Spinal cord (tissue), 10 donors: Measurements from ENCODE around the gene SLC16A5. TPM values are rescaled to one million over a fixed set of nuclear protein-coding genes. Genes with fewer than 3 reads are reported as not detected.
A peak's percentile ranks its signal among the peaks of the same experiment; 100 is the strongest.

Experiments
- DNase-seq, 6 donors: peaks; one replicate each; pipeline versions ENCODE4 v3.0.0 to v3.0.0-alpha.2; 2013 to 2015; ENCODE audit warnings: low spot score in 6 of 6, low read depth in 4 of 6
- H3K27ac ChIP-seq: one replicate; pipeline ENCODE4 v1.5.1; 2013; ENCODE audit warnings: low read depth, low read length, control low read depth
- H3K27me3 ChIP-seq: one replicate; pipeline ENCODE4 v1.6.1; 2013; ENCODE audit warnings: low read length; ENCODE audit not compliant: control insufficient read depth, insufficient read depth
- H3K36me3 ChIP-seq: one replicate; pipeline ENCODE4 v1.6.1; 2013; ENCODE audit warnings: low read length; ENCODE audit not compliant: control insufficient read depth, insufficient read depth
- H3K4me1 ChIP-seq: one replicate; pipeline ENCODE4 v1.6.1; 2013; ENCODE audit warnings: low read length; ENCODE audit not compliant: control insufficient read depth, insufficient read depth
- H3K4me3 ChIP-seq: one replicate; pipeline ENCODE4 v1.5.1; 2013; ENCODE audit warnings: low read depth, low read length, control low read depth
- H3K9me3 ChIP-seq: one replicate; pipeline ENCODE4 v1.6.1; 2013; ENCODE audit warnings: low read length; ENCODE audit not compliant: control insufficient read depth, insufficient read depth
- WGBS: methylation state at CpG from one replicate; pipeline ENCODE4 v1.1.5; 2013; ENCODE audit warnings: missing lambda C conversion rate; ENCODE audit not compliant: insufficient coverage; 5-methylcytosine and 5-hydroxymethylcytosine counted together
- polyA plus RNA-seq, 2 donors: library from polyadenylated mRNA; unstranded; fragments of 120-200 nt; gene quantifications; one replicate each; pipeline ENCODE4 v1.2.1, GENCODE V29; 2013; ENCODE audit not compliant: insufficient read length in 2 of 2
- total RNA-seq, 2 donors: library from RNA; depleted of rRNA in 1 of 2; stranded (reverse); fragments of 120-200 nt in 1 of 2; fragments of >200 nt in 1 of 2; gene quantifications; one replicate each; pipeline versions ENCODE4 v1.2.3 to v1.2.4, GENCODE V29; 2013 to 2014
- donor health status: healthy.

Gene SLC16A5
- total and polyA plus RNA-seq, 4 donors, result 2.4 to 8.7 (median 5.7) TPM

DNA sequence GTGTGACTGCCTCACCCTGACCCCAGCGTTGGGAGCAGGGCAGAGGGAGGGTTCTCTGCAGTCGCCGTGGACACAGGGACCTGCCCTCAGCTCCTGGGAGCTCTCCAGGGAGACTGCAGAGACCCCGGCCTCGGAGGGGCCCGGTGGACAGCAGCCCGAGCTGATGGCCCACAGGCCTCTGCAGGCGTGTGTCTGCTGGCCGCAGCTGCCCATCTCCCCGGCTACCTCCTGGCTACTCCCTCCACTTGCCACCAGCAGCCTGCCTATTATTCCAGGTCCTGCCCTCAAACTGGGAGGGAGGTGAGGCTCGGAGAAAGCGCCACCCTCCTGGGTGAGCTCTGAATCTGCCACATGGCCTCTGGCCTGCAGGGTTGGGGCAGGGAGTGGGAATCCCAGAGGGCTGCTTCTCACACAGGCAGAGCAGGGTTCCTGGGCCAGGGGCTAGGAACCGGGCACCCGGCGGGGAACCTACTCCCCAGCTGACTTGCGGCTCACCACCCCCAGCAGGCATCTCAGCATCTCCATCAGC is 7.2 kb downstream of the SLC16A5 start:
- Histone ChIP-seq H3K4me3 (no peak overlapping the region), H3K36me3 (peaks cover 3% of the 10 kb centered on the region), H3K27me3 (no peaks in the 10 kb centered on the region), H3K4me1 (peaks cover 23% of the 10 kb centered on the region), H3K9me3 (no peaks in the 10 kb centered on the region), H3K27ac (no peak overlapping the region)
- 67% methylated on average over 13 of the region's 16 CpGs for WGBS
- no peak for DNase-seq

GRCh38 chr17:75096082-75096625 is 8.4 kb downstream of the SLC16A5 start:
- no peak for DNase-seq
- 71% methylated on average over 8 of the region's 14 CpGs for WGBS
- Histone ChIP-seq H3K36me3 (peaks cover 9% of the 10 kb centered on the region), H3K4me3 (no peak overlapping the region), H3K27me3 (no peaks in the 10 kb centered on the region), H3K9me3 (no peaks in the 10 kb centered on the region), H3K4me1 (peaks cover 19% of the 10 kb centered on the region), H3K27ac (no peak overlapping the region)

GRCh38 chr17:75097865-75098264 is 10.1 kb downstream of the SLC16A5 start:
- Histone ChIP-seq H3K4me3 (no peak overlapping the region), H3K4me1 (peaks cover 11% of the 10 kb centered on the region), H3K27ac (no peak overlapping the region), H3K36me3 (peaks cover 9% of the 10 kb centered on the region), H3K27me3 (no peaks in the 10 kb centered on the region), H3K9me3 (no peaks in the 10 kb centered on the region)
- no peak for DNase-seq
- 88% methylated on average over 7 of the region's 7 CpGs for WGBS

DNA sequence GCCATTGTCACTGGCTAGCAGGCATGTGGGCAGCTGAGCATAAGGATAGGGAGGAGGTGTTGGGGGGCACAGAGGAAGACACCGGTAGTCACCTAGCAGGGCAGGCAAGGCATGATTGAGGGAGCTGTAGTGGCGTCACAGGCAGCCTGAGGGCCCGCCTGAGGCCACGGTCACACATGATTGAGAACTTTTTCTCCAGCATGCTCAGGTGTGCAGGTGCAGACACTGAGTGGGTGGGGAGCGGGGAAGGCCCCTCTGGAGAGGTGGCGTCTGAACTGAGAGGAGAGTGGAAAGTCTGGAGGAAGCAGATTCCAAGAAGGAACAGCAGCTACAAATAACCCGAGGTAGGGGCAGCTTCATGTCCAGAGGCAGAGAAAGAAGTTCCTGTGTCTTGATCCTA is 11.1 kb downstream of the SLC16A5 start:
- Histone ChIP-seq H3K27me3 (no peaks in the 10 kb centered on the region), H3K27ac (no peak overlapping the region), H3K36me3 (peaks cover 9% of the 10 kb centered on the region), H3K4me1 (peaks cover under 1% of the 10 kb centered on the region), H3K9me3 (no peaks in the 10 kb centered on the region), H3K4me3 (no peak overlapping the region)
- 89% methylated on average over 7 of the region's 7 CpGs for WGBS
- no peak for DNase-seq

GRCh38 chr17:75099881-75100595 is 12.3 kb downstream of the SLC16A5 start:
- Histone ChIP-seq H3K4me1 (no peaks in the 10 kb centered on the region), H3K27me3 (no peaks in the 10 kb centered on the region), H3K9me3 (no peaks in the 10 kb centered on the region), H3K27ac (no peak overlapping the region), H3K4me3 (no peak overlapping the region), H3K36me3 (peaks cover 9% of the 10 kb centered on the region)
- no peak for DNase-seq
- 94% methylated on average over 31 of the region's 31 CpGs for WGBS

DNA sequence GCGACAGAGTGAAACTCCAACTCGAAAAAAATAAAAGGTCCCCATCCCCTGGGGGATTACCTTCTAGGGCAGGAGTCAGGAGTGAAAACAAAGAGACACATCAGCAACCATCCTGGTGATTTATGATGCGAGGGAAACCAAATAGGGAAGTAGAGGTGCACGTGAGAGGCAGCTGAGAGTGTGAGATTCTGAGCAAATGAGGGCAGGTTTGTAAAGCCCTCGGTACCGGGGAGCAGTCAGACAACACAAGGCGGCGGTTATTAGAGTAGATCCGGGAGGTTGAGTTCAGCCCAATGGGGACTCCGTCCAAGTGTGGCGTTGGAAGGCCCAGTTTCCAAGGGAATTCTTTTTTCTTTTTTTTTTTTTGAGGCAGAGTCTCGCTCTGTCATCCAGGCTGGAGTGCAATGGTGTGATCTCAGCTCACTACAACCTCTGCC is 14.6 kb downstream of the SLC16A5 start:
- Histone ChIP-seq H3K4me3 (no peak overlapping the region), H3K27ac (no peak overlapping the region), H3K27me3 (no peaks in the 10 kb centered on the region), H3K9me3 (no peaks in the 10 kb centered on the region), H3K4me1 (peaks cover 8% of the 10 kb centered on the region), H3K36me3 (peaks cover 9% of the 10 kb centered on the region)
- 46% methylated on average over 7 of the region's 12 CpGs for WGBS
- no peak for DNase-seq

- H3K4me3 ChIP-seq, result no peak overlapping the region
- no peak for DNase-seq
- WGBS, result 81% methylated on average over 10 of the region's 14 CpGs
- H3K36me3 ChIP-seq, result peaks cover 9% of the 10 kb centered on the region
- H3K9me3 ChIP-seq, result no peaks in the 10 kb centered on the region
- no peak overlapping the region for H3K27ac ChIP-seq
- peaks cover 10% of the 10 kb centered on the region for H3K4me1 ChIP-seq
- H3K27me3 ChIP-seq, result no peaks in the 10 kb centered on the region
Measured at GRCh38 chr17:75103601-75104554, 16.1 kb downstream of the SLC16A5 start.

DNA sequence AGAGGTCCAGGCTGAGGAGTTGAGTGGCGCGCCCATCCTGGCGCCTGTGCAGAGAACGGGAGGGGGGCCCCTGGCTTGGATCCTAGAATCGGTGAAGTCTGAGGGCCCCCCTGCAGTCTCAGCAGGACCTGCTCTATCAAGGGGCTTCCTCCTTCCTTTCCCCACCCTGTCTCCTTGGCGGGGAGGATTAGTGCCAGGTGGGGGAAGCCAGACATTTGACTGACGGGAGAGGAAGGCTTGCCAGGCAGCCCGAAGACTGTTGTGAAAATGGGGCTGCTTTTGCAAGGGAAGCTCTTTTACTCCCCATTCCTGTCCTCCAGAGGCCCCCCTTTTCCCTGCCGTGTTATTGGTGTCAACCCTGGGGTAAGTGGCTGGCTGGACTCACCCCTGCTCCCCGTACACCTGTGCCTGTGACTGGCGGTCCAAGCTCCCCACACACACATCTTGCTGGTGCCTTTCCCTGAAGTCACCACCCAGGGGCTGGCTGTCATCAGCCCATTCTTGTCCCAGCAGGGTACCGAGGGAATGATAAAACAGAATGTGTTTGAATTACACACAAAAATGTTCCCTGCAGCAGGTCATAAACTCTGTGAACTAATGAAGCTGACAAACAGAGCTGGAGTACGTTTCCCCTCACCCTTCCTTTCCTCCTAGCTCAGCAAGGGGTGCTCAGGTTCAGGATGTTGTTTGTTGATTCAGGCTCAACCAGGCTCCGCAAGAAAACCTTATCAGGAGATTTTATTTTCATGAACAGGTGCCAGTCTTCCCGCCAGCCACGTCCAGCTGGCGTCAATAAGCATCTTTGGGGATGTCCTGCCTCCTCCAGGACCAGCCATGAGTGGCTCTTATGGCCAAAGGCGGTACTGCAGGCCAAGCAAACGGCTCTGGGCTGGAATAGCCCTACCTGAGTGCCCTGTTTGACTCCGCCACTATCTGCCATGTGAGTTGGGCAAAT is 17.6 kb downstream of the SLC16A5 start:
- 51% methylated on average over 10 of the region's 20 CpGs for WGBS
- no peaks in the 10 kb centered on the region for H3K27me3 ChIP-seq
- no peak overlapping the region for H3K4me3 ChIP-seq
- peaks cover 20% of the 10 kb centered on the region for H3K4me1 ChIP-seq
- H3K9me3 ChIP-seq, result no peaks in the 10 kb centered on the region
- H3K27ac ChIP-seq, result no peak overlapping the region
- H3K36me3 ChIP-seq, result peaks cover 2% of the 10 kb centered on the region
- DNase-seq, result peak in 2 of 6 donors; percentile 67

- no peak overlapping the region for H3K27ac ChIP-seq
- WGBS, result 85% methylated on average over 2 of the region's 2 CpGs
Measured at GRCh38 chr17:75108193-75108592, 20.4 kb downstream of the SLC16A5 start.

More at GRCh38 chr17:75108193-75108592, 20.4 kb downstream of the SLC16A5 start:
- no peaks in the 10 kb centered on the region for H3K9me3 ChIP-seq
- no peak for DNase-seq
- no peaks in the 10 kb centered on the region for H3K27me3 ChIP-seq
- no peak overlapping the region for H3K4me3 ChIP-seq
- H3K36me3 ChIP-seq, result peaks cover 3% of the 10 kb centered on the region
- H3K4me1 ChIP-seq, result peaks cover 30% of the 10 kb centered on the region
